ENCODE measurements around the gene SLC38A10. TPM values are rescaled to one million over a fixed set of nuclear protein-coding genes. Genes with fewer than 3 reads are reported as not detected.

The SLC38A10 gene
- total and polyA plus RNA-seq, 12 donors = 27.8 to 56.2 (median 38.4) TPM

DNA sequence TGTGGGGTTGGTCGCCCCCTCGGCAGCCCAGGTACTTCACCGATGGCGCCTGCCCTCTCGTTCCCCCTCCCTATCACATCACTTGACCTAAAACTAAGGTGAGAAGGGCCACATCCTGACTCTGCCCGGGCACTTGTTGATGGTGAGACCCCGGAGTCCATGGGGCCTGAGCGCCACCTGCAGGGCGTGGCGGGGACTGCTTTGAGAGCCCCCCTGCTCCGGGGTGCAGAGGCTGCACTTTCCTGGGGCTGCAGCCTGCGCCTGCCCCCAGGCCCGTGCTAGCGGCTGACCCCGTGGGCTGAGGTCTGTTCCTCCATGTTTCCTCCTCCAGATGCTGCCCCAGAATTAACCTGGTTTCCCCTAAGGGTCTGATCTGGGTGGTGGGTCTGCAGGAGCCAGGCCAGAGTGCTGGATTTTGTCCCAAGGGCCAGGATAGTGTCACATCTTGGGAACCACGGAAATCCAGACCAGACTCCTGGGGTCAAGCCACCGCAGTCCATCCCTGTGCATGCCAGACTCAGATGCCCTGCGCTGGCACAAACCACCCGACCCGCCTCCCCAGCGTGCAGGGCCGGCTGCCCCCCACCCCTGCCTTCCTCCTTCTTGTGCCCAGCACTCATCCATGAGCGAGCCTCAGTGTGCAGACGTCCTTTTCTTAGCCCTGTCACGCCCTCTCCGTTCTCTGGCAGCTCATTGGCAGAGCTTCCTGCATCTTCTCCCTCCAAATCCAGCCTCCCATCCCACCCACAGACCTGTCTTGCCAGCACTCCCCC lies 53.3 kb downstream of the SLC38A10 start:
- ATAC-seq = peak in 2 of 8 donors; percentile 4 to 14
- H3K9me3 ChIP-seq = no peaks in the 10 kb centered on the region
- intact Hi-C loops (cut with DNase I) = loop anchor here in 9 of 10 donors (1.0 to 10.0 kb wide), 4 partner anchors 99 to 217 kb away; no protein-coding TSS in a partner anchor
- H3K4me1 ChIP-seq = peaks cover 10 to 42% (median 30%) of the 10 kb centered on the region in 9 donors
- WGBS, 2 donors = 39 to 47% methylated on average over 26 of the region's 26 CpGs
- H3K36me3 ChIP-seq = peaks cover 0 to 33% (median 0%) of the 10 kb centered on the region in 9 donors
- TF ChIP-seq CTCF (IDR thresholded peaks at IDR 0.05) = peak; percentile 66 to 85 (median 81)
- no peak overlapping the region for H3K4me3 ChIP-seq
- H3K27me3 ChIP-seq = no peaks in the 10 kb centered on the region
- DNase-seq = peak; percentile 44 to 60
- H3K27ac ChIP-seq = no peak overlapping the region

DNA sequence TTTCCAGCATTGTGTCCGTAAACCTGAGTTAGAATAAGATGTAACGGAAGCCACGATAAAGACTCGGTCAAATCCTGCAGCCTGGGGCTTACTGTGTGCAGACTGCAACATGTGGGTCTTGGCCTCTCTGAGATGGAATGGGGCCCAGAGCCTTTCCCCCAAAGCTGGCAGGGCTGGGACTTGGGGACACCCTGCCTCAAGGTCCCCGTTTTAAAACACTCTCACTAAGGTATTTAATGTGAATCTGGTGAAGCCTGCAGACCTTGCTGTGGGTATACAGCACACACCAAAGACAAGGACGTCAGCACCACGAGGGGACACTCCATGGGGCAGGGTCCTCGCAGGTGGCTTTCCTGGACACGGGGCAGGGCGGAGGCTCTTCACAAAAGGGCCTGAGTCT lies 53.9 kb downstream of the SLC38A10 start:
- H3K9me3 ChIP-seq = no peaks in the 10 kb centered on the region
- H3K4me1 ChIP-seq = peaks cover 10 to 47% (median 32%) of the 10 kb centered on the region in 9 donors
- H3K36me3 ChIP-seq = peaks cover 0 to 26% (median 0%) of the 10 kb centered on the region in 9 donors
- no peak overlapping the region for H3K4me3 ChIP-seq
- no peaks in the 10 kb centered on the region for H3K27me3 ChIP-seq
- intact Hi-C loops (cut with DNase I) = loop anchor here in 9 of 10 donors (1.0 to 10.0 kb wide), 4 partner anchors 98 to 216 kb away; no protein-coding TSS in a partner anchor
- ATAC-seq (no peak), DNase-seq (no peak)
- no peak overlapping the region for H3K27ac ChIP-seq
- 92 to 93% methylated on average over 10 of the region's 10 CpGs for WGBS, 2 donors
- TF ChIP-seq CTCF (IDR thresholded peaks at IDR 0.05) = no peak

DNA sequence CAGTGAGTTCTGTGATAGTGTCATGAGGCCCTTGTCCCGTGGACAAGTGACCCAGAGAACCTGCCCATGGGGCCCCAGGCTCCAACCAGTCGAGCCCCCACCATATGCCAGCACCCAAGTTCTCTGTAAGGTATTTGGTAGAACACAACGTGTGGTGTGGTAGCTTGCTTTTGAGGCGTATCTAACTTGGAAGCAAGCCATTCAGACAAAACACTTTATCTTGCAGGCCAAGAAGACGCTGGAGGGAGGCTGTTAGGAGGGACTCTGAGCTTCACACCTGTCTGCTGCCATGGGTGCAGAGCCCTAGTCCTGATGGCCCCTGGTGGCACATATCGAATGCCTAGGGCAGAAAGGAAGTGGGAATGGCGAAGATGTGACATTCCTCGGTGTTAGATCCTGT lies 54.3 kb downstream of the SLC38A10 start:
- no peak for TF ChIP-seq CTCF (IDR thresholded peaks at IDR 0.05)
- ATAC-seq = no peak
- H3K4me1 ChIP-seq = peaks cover 10 to 51% (median 32%) of the 10 kb centered on the region in 9 donors

DNA sequence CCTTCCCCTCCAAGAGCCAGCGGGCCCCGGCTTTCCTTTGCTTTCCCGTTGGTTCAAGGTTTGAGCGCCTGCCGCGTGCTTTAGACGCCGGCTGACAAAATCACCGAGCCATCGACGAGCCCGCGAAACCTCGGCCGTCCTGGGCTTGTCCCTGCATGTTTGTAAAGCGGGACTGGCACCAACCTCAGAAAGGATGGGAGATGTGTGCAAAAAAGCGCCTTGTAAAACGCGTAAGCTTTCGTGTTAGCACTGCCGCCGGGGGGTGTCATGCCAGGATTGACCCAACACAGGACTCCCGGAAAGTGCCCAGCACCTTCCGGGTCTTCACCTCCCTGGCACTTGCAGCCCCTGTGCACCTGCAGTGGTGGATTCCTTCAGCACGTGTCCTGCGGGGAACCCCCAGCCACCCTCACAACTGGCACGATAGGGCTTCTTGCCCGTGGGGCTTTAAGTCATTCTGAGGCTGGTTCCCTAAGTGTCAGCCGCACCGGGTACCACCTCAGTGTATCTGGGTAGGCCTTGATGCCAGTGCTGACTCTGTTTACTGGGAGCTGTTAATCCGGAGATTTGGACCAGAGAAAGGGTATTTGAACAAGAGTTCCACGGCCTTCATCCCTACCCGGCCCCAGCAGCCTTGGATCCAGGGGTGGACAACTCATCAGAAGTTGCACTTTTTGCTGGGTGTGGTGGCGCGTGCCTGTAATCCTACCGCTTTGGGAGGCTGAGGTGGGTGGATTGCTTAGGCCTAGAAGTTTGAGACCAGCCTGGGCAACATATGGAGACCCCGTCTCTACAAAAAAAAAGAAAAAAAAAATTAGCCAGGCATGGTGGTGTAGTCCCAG lies 55.2 kb downstream of the SLC38A10 start:
- peaks cover 0 to 27% (median 0%) of the 10 kb centered on the region in 9 donors for H3K36me3 ChIP-seq
- intact Hi-C loops (cut with DNase I) = loop anchor here in 9 of 10 donors (1.0 to 10.0 kb wide), 5 partner anchors 17 to 245 kb away; partner anchors contain the start of gene CHMP6 (in 1 of the 9)
- no peak for TF ChIP-seq CTCF (IDR thresholded peaks at IDR 0.05)
- DNase-seq (no peak), ATAC-seq (no peak)
- peaks cover 10 to 52% (median 32%) of the 10 kb centered on the region in 9 donors for H3K4me1 ChIP-seq
- 19 to 20% methylated on average over 36 to 37 of the region's 37 CpGs for WGBS, 2 donors
- H3K4me3 ChIP-seq = peak overlapping the region; percentile 81 to 100 (median 92)
- no peaks in the 10 kb centered on the region for H3K9me3 ChIP-seq
- no peaks in the 10 kb centered on the region for H3K27me3 ChIP-seq
- H3K27ac ChIP-seq = peak overlapping the region; percentile 59 to 90 (median 82)

More for the DNA sequence above, 54.3 kb downstream of the SLC38A10 start:
- WGBS, 2 donors = 76 to 78% methylated on average over 8 of the region's 8 CpGs
- Histone ChIP-seq H3K36me3 (peaks cover 0 to 26% (median 0%) of the 10 kb centered on the region in 9 donors), H3K4me3 (no peak overlapping the region), H3K27me3 (no peaks in the 10 kb centered on the region), H3K9me3 (no peaks in the 10 kb centered on the region), H3K27ac (no peak overlapping the region)
- intact Hi-C loops (cut with DNase I) = loop anchor here in 9 of 10 donors (1.0 to 10.0 kb wide), 4 partner anchors 98 to 216 kb away; no protein-coding TSS in a partner anchor
- no peak for DNase-seq

Measured in heart right ventricle (tissue), 16 donors.